ENCODE data around the gene ANKS1B. TPM values are rescaled to one million over a fixed set of nuclear protein-coding genes. Genes with fewer than 3 reads are reported as not detected.

The ANKS1B gene
- total RNA-seq, 4 donors from 2014 or later = 34.5 to 81.9 (median 71.1) TPM

DNA sequence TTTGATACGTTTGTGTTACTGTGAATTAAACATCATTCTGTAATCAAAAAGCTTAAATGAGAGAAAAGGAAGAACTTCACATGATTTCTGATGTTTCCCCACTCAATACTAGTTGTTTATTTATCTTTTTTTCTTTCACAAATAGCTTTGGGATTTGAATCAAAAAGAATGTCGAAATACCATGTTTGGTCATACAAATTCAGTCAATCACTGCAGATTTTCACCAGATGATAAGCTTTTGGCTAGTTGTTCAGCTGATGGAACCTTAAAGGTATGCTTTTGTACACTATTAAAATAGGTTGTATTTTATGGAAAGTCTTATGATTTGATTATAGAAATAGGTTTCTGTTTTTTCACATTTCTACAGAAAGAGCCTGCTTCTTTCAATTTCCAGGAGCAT, 1298.1 kb downstream of the ANKS1B start:
- DNase-seq = no peak
- Histone ChIP-seq H3K36me3 (peaks cover 6 to 24% of the 10 kb centered on the region in 2 donors), H3K27ac (no peak overlapping the region), H3K4me3 (replicated peaks in 1 of 3) (no peak overlapping the region), H3K4me1 (no peaks in the 10 kb centered on the region), H3K9me3 (no peaks in the 10 kb centered on the region), H3K27me3 (no peaks in the 10 kb centered on the region)
- 91 to 92% methylated on average over 2 of the region's 2 CpGs for WGBS, 2 donors
- TF ChIP-seq POLR2A (IDR thresholded peaks at IDR 0.05) = no peak
- TF ChIP-seq, protein P1, sequence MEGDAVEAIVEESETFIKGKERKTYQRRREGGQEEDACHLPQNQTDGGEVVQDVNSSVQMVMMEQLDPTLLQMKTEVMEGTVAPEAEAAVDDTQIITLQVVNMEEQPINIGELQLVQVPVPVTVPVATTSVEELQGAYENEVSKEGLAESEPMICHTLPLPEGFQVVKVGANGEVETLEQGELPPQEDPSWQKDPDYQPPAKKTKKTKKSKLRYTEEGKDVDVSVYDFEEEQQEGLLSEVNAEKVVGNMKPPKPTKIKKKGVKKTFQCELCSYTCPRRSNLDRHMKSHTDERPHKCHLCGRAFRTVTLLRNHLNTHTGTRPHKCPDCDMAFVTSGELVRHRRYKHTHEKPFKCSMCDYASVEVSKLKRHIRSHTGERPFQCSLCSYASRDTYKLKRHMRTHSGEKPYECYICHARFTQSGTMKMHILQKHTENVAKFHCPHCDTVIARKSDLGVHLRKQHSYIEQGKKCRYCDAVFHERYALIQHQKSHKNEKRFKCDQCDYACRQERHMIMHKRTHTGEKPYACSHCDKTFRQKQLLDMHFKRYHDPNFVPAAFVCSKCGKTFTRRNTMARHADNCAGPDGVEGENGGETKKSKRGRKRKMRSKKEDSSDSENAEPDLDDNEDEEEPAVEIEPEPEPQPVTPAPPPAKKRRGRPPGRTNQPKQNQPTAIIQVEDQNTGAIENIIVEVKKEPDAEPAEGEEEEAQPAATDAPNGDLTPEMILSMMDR (IDR thresholded peaks at IDR 0.05) = no peak
- intact Hi-C loops (cut with DNase I) = no loop called here

Small RNAs within 50 kb of the gene (small RNA-seq; reads per million reads assigned to genes)
- gene RNA5SP366 = 0.66 reads per million

Other genes starting within 250 kb of the ANKS1B start
- gene BLTP3B, start 157.9 kb upstream of the ANKS1B start, total RNA-seq = 10 to 100 TPM; 27.5 to 41.0 (median 38.9) TPM
- gene ACTR6, start 215.9 kb upstream of the ANKS1B start, total RNA-seq = 10 to 100 TPM; 14.4 to 18.8 (median 16.7) TPM

All from thyroid gland (tissue), 4 donors.